ENCODE results near the gene ZC3H15.
"Not testable (repeated sequence)": the region's sequence is repeated elsewhere in the genome, so short reads cannot be mapped to it uniquely, and the experiment has no call there.

Gene ZC3H15

DNA sequence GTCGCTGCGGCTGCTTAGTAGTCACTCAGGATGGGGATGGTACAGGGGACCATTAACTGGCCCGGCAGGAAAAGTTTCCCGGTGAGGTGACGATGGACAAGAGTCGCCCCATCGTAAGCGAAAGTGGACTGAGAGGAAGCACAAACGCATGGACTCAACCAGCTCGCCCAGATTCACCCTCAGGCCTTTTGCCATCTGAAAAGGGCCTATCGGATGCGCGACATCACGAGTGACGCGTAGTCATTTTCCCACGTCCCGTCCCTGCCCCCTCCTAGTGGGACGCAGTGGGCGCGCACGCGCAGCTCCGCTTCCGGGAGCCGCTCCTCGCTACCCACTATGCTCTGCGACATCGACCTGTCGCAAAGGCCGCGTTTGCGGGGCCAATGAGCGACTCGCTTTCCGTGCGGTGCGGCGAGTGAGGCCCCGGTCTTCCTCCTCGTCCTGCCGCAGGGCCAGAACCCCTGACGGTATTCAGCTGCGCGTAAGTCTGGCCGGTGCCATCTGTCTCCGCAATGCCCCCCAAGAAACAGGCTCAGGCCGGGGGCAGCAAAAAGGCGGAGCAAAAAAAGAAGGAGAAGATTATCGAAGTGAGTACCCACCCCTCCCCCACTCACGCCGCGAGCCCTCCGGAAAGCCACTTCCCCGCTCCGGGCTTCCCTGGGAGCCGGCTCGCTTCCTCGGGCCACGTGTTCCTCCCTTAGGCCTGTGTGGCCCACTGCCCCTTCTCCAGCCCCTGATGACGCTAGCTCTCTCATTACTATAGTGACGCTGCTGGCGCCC lies at the start of gene ZC3H15:
Gene ZC3H15 (plus strand): TSS at position 390 of the 780 bp plus-strand sequence. CDS start 123 bp downstream, at position 513.
- peak within 1 kb of the TSS; percentile 79 for H3K4me3 ChIP-seq (ENCODE audit: low read length)
- no peak for TF ChIP-seq ZNF274 (IDR thresholded peaks at IDR 0.05; ENCODE audit: low read depth, low read length)

DNA sequence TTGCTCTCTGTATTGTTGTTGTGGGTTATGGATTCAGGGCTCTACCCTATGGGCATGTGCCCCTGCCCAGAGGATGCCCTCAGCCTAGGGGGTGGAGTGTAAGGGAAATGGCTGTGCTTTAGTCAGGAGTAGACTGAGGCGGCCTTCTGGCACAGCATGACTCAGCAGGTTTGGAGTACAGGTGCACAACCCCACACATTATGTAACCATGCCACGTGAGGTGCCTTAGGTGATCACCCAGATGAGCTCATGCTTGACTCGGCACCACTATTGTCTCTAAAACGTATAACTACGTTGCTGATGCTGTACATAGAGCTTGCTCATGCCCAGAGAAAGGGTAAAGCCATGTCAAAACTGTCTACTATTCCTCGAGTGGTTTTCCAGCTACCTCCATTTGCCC lies 48.3 kb upstream of the ZC3H15 start:
- TF ChIP-seq ZNF274 (IDR thresholded peaks at IDR 0.05; ENCODE audit: low read depth, low read length): no peak
- no peak overlapping the region for H3K4me3 ChIP-seq (ENCODE audit: low read length)

DNA sequence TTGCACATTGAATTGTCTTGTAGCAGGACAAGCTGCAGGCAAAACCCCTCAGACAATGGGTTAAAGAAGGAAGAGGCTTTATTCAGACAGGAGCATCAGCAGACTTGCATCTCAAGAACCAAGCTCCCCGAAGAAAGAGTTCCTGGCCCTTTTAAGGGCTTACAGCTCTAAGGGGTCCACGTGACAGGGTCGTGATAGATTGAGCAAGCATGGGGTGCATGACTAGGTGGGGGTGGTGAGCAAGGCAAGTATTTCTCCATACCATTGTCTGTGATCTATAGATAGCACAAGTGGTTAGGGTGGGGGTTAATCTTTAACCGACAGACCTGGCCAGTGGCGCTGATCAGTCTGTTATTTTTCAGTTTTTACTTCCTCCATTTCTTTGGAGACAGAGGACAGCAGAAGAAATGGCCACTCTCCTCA lies 46.4 kb upstream of the ZC3H15 start:
- H3K4me3 ChIP-seq (ENCODE audit: low read length): not testable (repeated sequence)

DNA sequence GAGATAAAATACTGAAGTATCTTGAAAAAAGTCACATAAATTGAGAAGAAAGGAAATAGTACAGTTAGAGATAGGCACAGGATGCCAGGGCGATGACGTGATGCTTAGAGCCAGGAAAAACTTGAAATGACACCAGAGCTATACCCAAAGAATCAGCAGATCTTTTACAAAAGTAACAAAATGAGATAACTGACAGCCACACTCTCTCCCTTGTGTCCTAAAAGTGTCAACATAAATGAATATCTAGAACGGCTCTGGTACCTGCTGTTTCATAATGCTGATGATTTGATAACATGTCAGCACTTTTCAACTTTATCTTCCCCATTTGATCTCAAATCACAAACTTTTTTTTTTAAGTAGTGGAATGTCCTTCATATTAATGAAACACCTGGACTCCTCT lies 45.6 kb upstream of the ZC3H15 start:
- no peak overlapping the region for H3K4me3 ChIP-seq (ENCODE audit: low read length)
- TF ChIP-seq ZNF274 (IDR thresholded peaks at IDR 0.05; ENCODE audit: low read depth, low read length): no peak

DNA sequence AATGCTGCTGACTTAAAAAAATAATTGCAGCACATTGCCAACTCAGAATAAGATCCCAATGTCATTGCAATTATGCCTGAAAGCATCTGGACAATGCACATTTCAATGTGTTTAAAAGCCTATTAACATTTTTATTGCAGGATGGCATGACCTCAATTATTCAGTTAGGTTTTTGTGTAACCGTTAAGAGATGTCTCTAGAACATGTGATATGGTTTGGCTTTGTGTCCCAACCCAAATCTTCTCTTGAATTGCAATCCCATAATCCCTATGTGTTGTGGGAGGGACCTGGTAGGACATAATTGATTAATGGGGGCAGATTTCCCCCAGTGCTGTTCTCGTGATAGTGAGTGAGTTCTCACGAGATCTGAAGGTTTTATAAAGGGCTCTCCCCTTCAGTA lies 43.2 kb upstream of the ZC3H15 start:
- no peak overlapping the region for H3K4me3 ChIP-seq (ENCODE audit: low read length)
- no peak for TF ChIP-seq ZNF274 (IDR thresholded peaks at IDR 0.05; ENCODE audit: low read depth, low read length)

DNA sequence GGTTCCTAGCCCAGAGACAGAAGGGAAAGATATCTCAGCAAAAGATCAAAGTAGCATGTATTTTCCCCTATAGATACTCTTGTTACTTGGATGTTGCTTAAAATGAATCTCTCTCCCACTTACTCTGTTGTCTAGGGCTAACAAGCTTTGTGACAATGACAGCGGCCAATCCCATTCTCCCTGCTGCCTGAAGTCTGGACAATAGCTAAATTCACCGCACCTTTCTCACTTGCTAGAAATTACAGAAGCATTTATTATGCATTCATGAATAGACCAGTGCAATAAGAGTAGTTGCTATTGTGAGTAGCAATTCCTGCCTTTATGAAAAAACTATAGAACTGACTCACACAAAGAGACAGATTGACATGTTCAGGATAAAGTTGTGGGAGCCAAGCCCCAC lies 42.2 kb upstream of the ZC3H15 start:
- TF ChIP-seq ZNF274 (IDR thresholded peaks at IDR 0.05; ENCODE audit: low read depth, low read length): no peak
- H3K4me3 ChIP-seq (ENCODE audit: low read length): no peak overlapping the region

DNA sequence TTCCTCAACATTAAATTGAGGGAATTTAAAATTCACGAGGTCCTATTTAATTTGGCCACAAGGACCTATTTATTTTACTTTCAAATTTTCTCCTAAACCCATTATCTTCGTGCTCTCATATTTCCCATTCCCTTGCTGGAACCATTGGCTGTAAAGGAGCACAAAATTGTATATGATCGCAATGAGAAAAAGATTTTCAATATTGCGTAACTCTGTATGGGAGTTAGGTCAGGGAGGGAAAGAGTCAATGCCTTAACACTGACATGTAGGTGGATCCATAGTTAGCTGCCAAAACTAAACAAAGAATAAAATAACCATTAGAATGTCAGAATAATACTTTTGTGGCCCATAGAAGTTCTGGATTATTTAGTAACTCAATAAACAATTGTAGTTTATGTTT lies 40.6 kb upstream of the ZC3H15 start:
- TF ChIP-seq ZNF274 (IDR thresholded peaks at IDR 0.05; ENCODE audit: low read depth, low read length): no peak

DNA sequence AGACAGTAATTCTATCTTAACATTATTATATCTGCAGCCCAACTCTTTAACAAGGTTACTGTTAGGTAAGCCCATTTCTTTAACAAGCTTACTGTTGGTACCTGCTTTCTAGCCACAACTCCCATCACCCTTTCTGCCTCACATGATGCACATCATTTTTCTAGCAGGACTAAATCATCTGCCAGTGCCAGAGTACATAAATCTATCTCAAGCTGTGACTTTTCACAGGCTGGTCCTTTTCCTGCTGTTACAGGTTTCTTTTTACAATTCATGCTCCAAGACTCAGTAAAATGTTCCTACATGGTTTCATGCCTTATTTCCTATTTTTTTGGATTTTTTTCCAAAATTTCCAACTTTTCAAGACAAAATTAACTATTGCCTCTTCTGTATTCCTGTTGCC lies 30.4 kb upstream of the ZC3H15 start:
- no peak overlapping the region for H3K4me3 ChIP-seq (ENCODE audit: low read length)
- no peak for TF ChIP-seq ZNF274 (IDR thresholded peaks at IDR 0.05; ENCODE audit: low read depth, low read length)

More for the DNA sequence above, 40.6 kb upstream of the ZC3H15 start:
- H3K4me3 ChIP-seq (ENCODE audit: low read length): no peak overlapping the region

DNA sequence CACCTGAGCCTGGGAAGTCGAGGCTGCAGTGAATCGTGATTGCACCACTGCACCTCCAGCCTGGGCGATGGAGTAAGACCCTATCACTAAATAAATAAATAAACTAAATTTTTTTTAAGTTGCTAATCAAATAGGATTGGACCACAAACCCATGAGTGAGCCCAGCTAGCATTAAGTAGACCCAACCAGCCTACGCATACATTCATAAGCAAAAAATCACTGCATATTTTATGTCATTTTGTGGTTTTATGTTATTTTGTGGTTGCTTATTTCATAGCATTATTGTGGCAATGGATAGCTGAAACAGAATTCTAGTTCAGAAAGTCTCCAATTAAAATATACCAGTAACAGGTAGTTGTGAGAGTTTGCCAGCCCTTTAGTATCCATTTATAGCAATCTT lies 29.1 kb upstream of the ZC3H15 start:
- no peak for TF ChIP-seq ZNF274 (IDR thresholded peaks at IDR 0.05; ENCODE audit: low read depth, low read length)
- H3K4me3 ChIP-seq (ENCODE audit: low read length): no peak overlapping the region

DNA sequence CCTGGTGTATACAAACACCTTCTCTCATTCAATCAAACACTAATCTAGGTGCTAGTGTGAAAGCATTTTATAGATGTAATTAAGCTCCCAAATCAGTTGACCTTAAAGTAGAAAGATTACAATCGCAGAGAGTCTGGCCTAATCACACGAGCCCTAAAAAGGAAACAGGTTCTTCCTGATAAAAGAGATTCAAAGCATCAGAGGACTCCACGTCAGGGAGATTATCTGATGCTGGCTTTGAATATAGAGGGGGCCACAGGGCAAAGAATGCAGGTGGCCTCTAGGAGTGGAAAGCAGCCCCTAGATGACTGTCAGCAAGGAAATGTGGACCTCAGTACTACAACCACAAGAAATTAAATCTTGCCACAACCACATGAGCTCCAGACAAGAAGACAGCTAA lies 28.2 kb upstream of the ZC3H15 start:
- H3K4me3 ChIP-seq (ENCODE audit: low read length): no peak overlapping the region
- no peak for TF ChIP-seq ZNF274 (IDR thresholded peaks at IDR 0.05; ENCODE audit: low read depth, low read length)

DNA sequence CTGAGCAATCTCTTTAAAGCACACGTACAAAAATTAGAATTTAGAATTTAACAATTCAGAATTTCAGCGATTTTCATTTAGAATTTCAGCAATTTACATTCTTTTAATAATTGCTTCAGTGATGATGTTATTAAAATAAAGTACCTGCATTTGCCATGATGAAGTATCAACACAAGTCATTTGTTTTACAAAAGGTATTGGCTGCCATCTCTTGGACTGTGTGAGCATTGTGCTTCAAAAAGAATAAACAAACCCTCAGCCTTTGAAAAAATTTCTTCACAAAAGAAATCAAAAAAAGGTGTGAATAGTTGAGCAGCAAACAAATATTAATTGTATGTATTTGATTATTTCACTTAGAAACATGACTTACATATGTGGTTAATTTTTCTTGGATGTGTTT lies 27.1 kb upstream of the ZC3H15 start:
- no peak for TF ChIP-seq ZNF274 (IDR thresholded peaks at IDR 0.05; ENCODE audit: low read depth, low read length)
- no peak overlapping the region for H3K4me3 ChIP-seq (ENCODE audit: low read length)

DNA sequence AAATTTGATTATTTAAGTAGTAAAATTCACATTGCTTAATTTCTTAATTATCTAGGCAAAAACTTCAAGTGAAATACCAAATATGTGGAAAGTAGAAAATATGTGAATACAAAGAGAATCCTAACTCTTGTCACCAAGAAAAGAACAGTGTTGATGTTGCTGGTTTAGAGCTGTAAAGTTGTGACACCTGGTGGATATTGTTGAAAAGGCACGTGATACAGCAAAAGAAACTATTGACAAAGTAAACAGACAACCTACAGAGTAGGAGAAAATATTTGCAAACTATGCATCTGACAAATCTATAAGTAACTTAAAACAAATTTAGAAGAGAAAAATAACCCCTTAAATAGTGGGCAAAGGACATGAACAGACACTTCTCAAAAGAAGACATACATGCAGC lies 25.6 kb upstream of the ZC3H15 start:
- TF ChIP-seq ZNF274 (IDR thresholded peaks at IDR 0.05; ENCODE audit: low read depth, low read length): no peak
- H3K4me3 ChIP-seq (ENCODE audit: low read length): no peak overlapping the region

DNA sequence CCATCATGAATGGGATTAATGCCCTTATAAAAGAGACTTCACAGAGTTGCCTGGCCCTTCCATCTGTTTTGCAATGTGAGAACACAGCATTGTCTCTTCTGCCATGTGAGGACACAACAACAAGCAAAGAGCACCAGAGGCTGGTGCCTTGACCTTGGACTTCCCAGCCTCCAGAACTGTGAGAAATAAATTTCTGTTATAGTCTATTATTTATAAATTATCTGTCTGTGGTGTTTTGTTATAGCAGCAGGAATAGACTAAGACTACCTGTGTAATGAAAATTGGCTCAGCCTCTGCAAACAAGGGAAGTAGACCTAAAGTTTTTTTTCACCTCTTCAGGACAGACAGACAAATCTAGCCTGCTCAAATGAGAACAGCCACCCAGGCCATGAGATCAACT lies 19.3 kb upstream of the ZC3H15 start:
- no peak for TF ChIP-seq ZNF274 (IDR thresholded peaks at IDR 0.05; ENCODE audit: low read depth, low read length)
- no peak overlapping the region for H3K4me3 ChIP-seq (ENCODE audit: low read length)

DNA sequence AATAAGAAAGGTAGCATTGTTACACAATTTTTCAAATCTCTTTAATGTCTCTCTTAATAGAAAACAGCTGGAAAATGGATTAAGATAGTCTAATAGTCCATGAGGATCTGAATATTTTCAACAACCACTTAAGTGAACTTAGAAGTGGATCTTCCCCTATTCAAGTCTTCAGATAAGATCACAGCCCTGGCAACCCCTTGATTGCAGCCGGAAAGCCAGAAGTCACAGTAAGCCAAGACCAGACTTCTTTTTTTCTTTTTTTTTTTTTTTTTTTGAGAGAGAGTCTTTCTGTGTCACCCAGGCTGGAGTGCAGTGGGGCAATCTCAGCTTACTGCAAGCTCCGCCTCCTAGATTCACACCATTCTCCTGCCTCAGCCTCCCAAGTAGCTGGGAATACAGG lies 18.6 kb upstream of the ZC3H15 start:
- no peak for TF ChIP-seq ZNF274 (IDR thresholded peaks at IDR 0.05; ENCODE audit: low read depth, low read length)
- H3K4me3 ChIP-seq (ENCODE audit: low read length): no peak overlapping the region

DNA sequence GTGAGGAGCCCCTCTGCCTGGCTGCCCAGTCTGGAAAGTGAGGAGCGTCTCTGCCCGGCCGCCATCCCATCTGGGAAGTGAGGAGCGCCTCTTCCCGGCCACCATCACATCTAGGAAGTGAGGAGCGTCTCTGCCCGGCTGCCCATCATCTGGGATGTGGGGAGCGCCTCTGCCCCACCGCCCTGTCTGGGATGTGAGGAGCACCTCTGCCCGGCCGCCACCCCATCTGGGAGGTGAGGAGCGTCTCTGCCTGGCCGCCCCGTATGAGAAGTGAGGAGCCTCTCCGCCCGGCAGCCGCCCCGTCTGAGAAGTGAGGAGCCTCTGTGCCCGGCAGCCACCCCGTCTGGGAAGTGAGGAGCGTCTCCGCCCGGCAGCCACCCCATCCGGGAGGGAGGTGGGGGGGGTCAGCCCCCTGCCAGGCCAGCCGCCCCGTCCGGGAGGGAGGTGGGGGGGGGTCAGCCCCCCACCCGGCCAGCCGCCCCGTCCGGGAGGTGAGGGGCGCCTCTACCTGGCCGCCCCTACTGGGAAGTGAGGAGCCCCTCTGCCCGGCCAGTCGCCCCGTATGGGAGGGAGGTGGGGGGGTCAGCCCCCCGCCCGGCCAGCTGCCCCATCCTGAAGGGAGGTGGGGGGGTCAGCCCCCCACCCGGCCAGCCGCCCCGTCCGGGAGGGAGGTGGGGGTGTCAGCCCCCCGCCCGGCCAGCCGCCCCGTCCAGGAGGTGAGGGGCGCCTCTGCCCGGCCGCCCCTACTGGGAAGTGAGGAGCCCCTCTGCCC lies 13.2 kb upstream of the ZC3H15 start:
- H3K4me3 ChIP-seq (ENCODE audit: low read length): not testable (repeated sequence)

DNA sequence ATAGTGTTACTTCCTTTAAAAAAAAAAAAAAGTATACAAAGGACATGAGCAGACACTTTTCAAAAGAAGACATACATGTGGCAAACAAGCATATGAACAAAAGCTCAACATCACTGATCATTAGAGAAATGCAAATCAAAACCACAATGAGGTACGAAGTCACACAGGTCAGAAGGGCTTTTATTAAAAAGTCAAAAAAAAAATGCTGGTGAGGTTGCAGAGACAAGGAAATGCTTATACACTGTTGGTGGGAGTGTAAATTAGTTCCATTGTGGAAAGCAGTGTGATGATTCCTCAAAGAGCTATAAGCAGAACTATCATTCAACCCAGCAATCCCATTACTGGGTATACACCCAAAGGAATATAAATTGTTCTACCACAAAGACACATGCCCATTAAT lies 11.8 kb upstream of the ZC3H15 start:
- H3K4me3 ChIP-seq (ENCODE audit: low read length): not testable (repeated sequence)
